ENCODE results near the gene LNX1.

Gene LNX1

DNA sequence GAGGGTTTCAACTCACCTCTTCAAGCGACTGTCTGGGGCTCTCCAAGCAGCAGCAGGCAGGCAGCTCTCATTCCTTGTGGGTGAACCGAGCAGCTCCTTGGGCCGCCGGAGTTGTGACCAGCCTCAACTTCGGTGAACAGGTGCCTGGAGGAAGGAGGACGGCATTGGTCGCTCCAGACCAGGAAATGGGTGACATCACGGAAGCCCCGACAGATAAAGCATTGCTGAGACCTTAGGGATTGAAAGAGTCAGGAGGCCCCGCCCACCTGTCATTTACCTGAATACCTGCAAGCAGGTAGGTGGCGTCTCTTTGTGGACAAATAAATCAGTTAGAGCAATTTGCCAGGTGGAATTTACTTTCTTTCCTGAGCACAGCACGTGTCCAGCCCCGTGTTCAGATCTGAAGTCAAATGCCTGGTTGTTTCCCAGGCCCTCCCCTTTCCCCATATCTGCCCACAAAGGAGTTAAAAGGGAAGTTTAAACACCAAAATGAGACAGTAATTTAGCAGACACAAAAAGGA is at the start of gene LNX1:
LNX1 (minus strand) TSS at position 115 of the 521 bp plus-strand sequence. CDS start 17,484 bp downstream, outside the sequence.
- no peak for DNase-seq (ENCODE audit: low spot score)

DNA sequence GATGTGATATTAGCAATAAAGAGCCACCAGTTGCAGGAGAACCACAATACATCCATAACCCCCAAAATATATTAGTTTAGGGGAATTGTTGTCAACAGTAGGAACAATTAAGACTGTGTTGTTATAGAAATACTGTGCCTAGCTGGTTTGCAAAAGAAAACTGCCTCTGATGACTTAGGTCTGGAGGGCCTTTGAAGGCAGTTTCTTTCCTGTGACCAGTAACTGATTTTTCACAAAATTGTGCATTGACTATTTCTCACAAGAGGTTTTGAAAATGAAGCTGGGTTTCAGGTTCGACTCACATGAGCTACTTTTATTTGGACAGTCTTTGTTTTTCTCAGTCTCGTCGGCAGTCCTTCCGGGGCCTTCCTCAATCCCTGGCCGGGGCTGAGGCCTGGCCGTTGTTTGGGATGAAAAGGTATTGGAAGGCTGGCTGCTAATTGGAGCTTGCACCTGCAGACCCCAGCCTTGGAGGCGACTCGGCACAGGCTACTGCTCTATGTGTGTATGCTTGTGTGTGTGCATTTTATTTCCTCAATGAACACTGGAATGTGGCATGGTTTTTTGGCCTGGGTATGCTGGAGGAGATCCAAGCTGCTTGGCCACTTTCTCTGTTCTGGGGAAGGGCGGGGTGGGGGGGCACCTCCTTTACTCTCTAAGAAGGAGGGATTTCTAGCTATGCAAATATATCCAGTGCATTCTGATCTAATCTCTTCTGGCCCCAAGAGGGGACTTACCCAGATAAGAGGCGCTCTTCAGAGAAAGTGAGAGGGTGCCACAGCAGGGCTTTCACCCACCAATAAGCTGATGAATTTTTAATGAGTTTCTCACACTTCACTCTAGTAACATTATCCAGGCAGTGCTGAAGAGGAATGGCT is 49.5 kb upstream of the LNX1 start:
- no peak for DNase-seq (ENCODE audit: low spot score)

DNA sequence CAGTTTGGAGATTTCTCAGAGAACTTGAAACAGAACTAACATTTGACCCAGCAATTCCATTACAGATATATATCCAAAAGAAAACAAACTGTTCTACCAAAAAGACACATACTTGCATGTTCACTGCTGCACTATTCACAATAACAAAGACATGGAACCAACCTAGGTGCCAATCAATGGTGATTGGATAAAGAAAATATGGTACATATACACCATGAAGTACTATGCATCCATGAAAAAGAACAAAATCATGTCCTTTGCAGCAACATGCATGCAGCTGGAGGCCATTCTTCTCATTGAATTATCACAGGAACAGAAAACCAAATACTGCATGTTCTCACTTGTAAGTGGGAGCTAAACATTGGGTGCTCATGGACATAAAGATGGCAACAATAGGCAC is 47.6 kb upstream of the LNX1 start:
- DNase-seq (ENCODE audit: low spot score): no peak

DNA sequence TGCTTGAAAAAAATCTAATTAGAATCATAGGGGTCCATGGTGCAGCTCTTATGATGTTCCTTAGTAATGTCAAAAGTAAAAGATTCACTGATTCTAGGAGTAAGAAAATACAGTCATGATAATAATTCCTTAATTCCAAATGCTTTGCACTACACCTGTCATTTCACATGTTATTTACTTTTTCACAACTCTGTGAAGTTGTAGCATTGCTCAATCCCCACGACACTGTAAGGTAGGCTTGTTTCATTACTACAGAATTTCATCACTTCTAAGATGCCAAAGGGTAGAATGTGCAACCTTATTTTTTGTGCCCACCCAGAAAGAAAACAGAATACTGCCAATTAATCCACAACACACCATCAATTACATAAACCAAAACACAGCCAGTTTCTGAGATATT is 46.1 kb upstream of the LNX1 start:
- DNase-seq (ENCODE audit: low spot score): no peak

DNA sequence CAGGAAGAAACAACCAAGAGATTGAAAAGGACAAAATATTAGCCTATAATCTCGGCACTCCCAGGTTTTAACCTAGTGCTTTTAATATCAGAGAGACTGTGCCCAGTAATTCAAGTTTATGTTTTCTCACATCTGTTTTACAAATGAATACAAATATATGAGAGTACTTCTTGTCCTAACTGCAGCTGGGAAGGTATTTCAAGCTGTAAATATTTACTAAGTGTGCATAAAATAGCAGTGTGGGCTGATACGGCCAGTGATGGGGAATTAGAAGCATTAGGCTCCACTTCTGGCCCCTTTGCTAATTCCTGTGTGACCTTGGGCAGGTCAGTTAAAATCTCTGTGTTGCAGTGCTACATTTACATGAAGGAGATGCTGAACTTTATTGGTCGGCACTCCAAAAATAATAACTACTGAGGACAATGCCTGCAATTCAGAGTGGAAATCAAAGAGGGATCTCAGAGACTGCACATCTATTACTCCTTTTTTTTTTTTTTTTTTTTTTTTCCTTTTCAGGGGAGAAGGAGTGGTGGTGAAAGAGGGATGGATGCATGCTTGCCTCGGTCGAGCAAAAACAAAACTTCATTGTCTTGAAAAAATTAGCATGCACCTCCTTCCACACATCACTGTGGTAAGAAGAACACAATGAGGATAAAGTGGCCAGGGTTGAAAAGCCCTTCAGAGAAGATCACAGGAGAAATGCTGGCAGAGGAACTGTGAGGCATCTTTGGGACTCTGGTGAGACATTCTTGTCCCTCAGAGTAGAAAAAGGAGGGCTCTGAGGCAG is 44.6 kb upstream of the LNX1 start:
- no peak for DNase-seq (ENCODE audit: low spot score)

DNA sequence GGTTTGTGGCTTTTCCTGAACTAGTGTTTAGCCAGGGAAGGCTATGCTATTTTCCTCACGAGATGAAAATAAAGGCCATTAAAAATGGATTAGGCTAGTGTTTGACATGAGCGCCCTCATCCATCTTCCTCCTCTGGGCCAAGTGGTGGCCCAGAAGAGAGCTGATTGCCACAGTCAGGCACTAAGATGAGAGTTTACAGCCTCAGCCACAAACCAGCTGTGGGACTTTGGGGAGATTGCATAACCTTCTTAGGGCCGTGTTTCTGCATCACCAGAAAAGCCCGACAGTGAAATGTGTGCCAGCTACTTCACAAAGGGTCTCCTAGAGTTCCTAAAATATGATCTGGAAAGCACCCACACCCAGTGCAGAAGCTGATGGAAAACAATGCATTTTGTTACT is 42.3 kb upstream of the LNX1 start:
- DNase-seq (ENCODE audit: low spot score): peak; percentile 70

DNA sequence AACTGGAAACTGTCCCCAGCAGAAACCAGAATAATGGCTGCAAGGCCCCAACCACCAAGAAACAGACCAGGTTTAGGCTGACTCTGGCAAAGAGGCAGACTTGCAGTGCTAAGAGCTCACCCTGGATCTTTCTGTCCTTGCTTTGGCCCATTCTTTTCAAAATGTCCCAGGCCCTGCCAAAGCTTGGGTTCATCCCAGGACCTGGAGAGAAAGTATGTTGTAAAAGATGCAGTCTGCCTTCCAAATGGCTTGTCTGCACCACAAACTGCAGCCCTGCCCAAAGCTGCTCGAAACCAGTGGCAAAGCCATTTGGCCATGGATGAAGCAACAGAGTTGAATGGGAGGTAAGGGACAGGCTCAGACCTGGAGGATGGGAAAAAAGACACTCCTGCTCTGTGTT is 38.0 kb upstream of the LNX1 start:
- DNase-seq (ENCODE audit: low spot score): peak; percentile 32

DNA sequence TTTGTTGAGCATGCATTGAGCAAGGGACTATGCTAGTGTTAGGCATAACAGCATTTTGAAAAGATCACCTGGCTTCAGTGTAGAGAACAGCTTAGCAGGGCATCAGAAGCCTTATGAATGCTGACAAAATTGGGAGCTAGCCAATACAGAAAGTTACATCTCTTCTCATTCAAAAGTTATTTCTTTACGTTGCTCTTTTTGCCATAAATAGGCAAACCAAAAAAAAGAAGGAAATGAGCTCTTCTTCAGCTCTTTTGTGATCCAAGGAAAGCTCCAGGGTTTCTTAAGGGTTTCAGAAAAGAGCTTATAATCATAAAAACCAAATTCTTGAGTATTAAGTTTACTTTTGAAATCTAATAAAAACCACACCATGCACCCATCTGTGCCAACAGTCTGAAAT is 35.2 kb upstream of the LNX1 start:
- DNase-seq (ENCODE audit: low spot score): no peak

DNA sequence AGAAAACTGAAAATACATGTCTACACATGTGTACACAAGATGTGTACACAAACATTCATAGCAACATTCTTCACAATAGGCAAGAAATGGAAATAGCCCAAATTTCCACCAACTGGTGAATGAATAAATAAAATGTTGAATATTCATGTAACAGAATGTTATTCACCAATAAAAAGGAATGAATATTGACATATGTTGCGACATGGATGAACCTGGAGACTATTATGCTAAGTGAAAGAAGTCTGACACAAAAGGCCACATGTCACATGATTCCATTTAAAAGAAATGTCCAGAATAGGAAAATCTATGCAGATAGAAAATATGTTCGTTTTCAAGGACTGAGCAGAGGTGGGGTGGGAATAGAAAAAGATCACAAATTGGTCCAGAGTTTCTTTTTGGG is 34.6 kb upstream of the LNX1 start:
- no peak for DNase-seq (ENCODE audit: low spot score)

DNA sequence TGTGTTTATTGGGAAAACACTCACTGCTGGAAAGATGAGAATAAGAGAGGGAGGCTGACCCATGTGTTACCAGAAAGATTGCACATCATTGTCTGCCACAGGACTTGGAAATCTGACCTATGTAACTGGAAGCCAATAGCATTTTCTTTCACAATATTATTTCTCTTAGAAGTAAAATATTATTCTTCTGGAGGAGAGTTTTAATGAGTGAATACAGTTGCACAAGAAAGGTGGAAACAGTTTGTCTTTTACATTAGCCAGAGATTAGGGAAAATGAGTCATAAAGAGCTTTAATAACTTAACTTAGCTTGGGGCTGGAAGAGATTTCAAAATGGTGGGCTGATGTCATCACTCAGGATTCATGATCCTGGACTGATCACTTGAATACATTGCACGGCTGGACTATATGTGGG is 31.5 kb upstream of the LNX1 start:
- peak; percentile 31 for DNase-seq (ENCODE audit: low spot score)

DNA sequence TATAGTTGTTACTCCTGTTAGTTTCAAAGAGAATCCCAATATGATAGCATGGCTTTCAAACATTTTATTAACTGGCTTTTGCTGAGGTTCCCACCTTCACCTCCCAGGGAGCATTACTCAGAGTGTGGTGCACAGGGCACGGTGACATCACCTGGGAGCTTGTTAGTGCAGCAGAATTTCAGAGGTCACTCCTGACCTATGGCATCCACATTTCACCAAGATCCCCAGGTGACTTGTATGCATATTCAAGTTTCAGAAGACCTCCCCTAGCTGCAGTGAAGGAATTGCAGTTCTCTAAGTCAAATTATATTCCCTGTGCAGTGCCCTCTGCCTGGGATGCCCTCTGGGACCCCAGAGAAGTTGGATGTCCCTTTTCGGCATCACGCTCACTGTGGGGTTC is 29.7 kb upstream of the LNX1 start:
- DNase-seq (ENCODE audit: low spot score): no peak

DNA sequence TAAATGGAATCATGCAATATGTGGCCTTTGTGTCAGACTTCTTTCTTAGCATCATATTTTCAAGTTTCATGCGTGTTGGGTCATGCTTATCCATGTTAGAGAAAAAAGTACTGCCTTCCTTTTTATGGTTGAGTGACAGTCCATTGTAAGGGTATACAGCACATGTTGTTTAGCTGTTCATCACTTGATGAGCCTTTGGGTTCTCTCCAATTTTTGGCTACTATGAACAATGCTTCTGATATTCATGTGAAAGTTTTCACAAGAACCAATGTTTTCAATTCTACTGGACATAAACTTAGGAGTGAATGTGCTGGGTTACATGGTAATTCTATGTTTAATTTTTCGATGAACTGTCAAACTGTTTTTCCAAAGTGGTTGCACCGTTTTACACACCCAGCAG is 28.1 kb upstream of the LNX1 start:
- no peak for DNase-seq (ENCODE audit: low spot score)

DNA sequence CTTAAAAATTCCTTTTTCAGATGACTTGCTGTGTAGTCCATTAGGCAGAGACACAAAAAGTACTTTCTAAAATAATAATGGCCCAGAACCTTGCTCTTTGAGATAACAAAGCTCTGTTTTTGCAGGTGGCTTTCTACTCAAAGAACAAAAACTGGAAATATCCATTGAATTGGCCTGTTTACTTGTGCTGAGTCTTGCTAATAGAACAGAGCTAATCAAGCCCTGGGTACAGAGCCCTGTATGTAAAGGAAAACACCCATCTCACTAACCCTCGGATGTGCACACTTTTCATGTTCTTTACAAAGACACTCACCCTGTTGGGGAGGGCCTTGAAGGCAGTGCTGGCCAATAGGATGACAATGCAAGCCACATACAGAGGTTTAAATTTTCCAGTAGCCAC is 27.0 kb upstream of the LNX1 start:
- DNase-seq (ENCODE audit: low spot score): no peak

DNA sequence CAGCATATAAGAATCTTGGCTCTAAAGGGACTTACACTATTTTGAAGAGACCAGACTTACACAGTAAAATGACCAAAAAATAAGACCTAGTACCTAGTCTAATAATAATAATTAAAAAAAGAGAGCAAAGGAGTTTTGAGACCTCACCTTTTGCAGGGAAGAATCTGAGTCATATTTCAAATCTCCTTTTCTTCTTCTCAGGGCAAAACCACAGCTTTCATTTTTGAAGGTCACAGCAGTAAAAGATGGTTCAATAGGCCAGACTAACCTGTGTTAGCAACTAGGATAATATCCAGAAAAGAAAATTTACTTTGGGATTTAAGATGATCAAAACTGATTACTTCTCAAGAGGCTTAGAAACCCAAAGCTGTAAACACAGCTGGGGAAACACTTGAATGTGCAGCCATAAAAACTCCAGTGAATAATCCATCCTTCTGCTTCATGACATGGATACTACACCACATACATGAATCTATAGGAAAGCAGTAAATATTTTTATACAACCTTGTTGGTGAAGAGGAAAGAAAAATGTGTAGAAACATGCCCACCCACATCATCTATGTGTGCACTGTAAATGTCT is 25.9 kb upstream of the LNX1 start:
- no peak for DNase-seq (ENCODE audit: low spot score)

DNA sequence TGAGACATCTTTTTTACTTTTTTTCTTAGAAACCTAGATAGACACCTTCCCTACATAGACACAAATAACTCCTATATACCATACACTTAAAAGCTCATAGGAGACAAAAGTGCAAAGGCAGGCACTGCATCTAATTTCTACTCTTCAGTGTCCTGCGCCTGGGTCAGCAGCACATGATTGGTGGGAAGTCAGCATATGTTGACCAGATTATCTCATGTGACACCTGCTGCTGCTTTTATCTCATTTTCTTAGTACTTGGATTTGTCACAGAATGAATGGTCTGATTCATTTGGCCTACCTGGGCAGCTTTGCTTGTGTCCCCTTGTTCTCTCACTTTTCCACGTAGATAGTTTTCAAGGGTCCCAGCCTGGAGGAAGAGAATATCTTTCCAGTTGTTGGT is 24.9 kb upstream of the LNX1 start:
- no peak for DNase-seq (ENCODE audit: low spot score)

DNA sequence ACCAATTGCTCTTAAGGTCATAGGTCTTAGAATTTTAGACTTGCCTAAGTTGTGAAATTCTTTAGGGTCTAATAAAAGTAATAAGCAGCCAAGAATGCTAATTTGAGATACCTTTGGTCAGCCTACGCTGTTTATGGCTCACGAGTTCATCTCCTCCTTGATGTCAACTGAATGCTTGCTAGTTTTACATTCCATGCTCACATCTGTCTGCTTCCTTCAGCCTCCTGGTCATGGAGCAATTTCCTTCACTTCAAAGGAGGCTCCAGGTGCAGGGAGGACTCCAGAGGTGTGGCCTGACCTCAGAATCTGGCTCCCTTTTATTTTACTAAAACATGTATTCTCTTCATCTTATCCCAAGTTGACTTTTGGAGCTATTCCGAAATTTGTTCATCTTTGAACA is 23.3 kb upstream of the LNX1 start:
- no peak for DNase-seq (ENCODE audit: low spot score)

DNA sequence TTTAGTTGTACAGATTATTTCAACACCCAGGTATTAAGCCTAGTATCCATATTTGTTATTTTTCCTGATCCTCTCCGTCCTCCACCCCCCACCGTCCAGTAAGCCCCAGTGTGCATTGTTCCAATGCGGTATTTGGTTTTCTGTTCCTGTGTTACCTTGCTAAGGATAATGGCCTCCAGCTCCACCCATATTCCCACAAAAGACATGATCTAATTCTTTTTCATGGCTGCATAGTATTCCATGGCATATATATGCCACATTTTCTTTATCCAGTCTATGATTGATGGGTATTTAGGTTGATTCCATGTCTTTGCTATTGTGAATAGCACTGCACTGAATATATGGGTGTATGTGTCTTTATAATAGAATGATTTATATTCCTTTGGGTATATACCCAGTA is 22.1 kb upstream of the LNX1 start:
- DNase-seq (ENCODE audit: low spot score): no peak

DNA sequence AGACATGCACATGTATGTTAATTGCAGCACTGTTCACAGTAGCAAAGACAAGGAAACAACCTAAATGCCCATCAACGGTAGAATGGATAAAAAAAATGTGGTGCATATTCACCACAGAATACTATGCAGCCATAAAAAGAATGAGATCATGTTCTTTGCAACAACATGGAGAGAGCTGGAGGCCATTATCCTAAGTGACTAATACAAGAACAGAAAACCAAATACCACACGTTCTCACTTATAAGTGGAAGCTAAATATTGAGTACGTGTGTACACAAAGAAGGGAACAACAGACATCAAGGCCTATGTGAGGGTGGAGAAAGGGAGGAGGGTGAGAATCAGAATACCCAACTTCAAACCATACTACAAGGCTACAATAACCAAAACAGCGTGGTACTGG is 17.4 kb upstream of the LNX1 start:
- no peak for DNase-seq (ENCODE audit: low spot score)

DNA sequence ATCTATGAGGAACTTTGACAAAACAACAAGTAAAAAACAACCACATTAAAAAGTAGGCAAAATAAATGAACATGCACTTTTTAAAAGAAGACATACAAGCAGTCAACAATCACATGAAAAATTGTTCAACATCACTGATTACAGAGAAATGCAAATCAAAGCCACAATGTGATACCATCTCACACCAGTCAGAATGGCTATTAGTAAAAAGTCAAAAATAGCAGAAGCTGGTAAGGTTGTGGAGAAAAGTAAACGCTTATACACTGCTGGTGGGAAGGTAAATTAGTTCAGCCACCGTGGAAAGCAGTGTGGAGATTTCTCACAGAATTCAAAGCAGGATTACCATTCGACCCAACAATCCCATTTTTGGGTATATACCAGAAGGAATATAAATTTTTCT is 17.0 kb upstream of the LNX1 start:
- no peak for DNase-seq (ENCODE audit: low spot score)

DNA sequence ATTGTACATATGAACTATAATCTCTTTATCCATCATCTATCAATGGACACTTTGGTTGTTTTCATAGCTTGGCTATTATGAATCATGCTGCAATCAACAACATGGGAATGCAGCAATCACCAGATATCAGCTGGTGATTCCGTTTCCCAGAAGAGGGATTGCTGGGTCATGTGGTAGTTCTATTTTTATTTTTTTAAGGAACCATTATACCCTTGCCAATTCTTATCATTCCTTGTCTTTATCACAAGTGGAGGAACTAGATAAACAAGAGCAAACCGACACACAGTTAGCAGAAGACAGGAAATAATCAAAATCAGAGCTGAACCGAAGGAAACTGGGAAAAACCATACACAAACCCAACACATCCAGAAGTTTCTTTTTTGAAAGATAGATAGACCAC is 14.5 kb upstream of the LNX1 start:
- no peak for DNase-seq (ENCODE audit: low spot score)

DNA sequence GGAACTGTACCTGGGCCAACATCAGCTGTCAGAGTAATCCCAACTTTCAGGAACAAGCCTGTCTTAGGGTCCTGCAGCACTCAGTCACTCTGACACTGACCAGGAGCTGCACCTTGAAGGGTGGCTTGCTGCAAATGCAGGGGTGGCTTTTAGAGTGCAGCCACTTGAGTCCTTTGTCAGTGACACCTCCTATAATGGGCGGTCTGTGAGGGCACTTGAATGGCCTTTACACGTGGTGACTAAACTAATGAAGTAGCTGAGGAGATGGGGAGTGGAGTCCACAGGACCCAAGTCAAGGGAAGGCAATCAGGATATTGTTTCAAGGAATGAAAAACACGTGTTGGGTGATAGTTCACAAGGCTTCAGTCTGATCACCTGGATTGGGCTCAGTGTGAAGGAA is 11.1 kb upstream of the LNX1 start:
- DNase-seq (ENCODE audit: low spot score): no peak

DNA sequence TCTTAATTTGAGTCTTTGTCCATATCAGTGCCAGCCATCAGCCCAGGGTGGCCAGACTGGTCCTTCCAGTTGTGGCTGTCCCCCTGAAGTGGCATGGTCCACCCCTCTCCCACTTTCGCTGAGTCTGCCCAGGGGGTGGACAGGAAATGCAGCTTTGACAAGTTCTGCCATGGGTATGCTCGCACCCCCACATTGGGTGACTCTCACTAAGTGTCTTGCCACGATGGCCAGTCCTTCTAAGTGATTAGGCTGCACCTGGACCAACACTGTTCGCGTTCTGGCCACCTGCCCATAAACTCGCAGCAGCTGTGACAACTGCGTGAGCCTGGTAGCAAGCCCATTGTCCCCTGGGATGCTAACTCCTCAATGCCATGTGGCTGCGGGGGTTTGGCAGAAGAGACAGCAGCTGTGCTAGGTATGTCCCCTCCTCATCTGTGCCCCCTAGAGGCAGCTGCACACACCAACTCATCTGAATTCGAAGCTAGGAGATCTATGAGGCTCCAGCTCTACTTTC is 10.0 kb upstream of the LNX1 start:
- DNase-seq (ENCODE audit: low spot score): no peak

DNA sequence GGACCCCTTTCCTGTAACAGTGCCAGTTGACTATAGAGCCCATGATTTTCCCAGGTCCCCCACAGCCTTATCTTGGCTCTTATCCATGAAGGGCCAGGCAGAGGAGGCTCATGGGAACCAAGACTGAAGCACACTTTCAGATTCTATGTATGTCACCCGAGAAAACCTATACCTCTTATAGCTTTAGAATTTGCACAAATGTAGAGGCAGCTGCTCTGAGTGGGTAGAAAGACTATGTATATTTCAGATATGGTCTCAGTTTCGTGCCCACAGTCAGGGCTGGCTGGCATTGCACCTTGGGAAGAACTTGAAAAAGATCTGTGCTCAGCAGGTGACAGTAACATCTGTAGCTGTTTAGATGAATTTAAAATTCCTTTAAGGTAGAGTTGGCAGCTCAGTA is 8.3 kb upstream of the LNX1 start:
- DNase-seq (ENCODE audit: low spot score): no peak

Data from AG20443 (cell line).